ENCODE results near the gene ERMN. TPM values are rescaled to one million over a fixed set of nuclear protein-coding genes. Genes with fewer than 3 reads are reported as not detected.

Gene ERMN
- total RNA-seq, 1 donor from 2014 or later: not detected

GRCh38 chr2:157327621-157328500 lies 2.2 kb upstream of the ERMN start:
- no peak overlapping the region for H3K4me3 Mint-ChIP-seq (ENCODE audit: low read depth)
- TF ChIP-seq CTCF (IDR thresholded peaks at IDR 0.05; ENCODE audit: unreplicated experiment): peak; percentile 88

GRCh38 chr2:157327200-157327599 lies 1.6 kb upstream of the ERMN start:
- DNase-seq (ENCODE audit: low spot score, unreplicated experiment): no peak
- no peak for TF ChIP-seq CTCF (IDR thresholded peaks at IDR 0.05; ENCODE audit: unreplicated experiment)
- no peaks in the 10 kb centered on the region for H3K27me3 Mint-ChIP-seq
- no peaks in the 10 kb centered on the region for H3K9me3 Mint-ChIP-seq (ENCODE audit: low read depth)
- no peaks in the 10 kb centered on the region for H3K36me3 Mint-ChIP-seq (ENCODE audit: insufficient read depth)
- no peak overlapping the region for H3K27ac Mint-ChIP-seq
- H3K4me1 Mint-ChIP-seq (ENCODE audit: low read depth): peaks cover 3% of the 10 kb centered on the region
- H3K4me3 Mint-ChIP-seq (ENCODE audit: low read depth): no peak overlapping the region

More at GRCh38 chr2:157327621-157328500, 2.2 kb upstream of the ERMN start:
- DNase-seq (ENCODE audit: low spot score, unreplicated experiment): peak; percentile 58
- Mint-ChIP-seq H3K9me3 (ENCODE audit: low read depth) (no peaks in the 10 kb centered on the region), H3K27ac (no peak overlapping the region), H3K4me1 (ENCODE audit: low read depth) (peaks cover 3% of the 10 kb centered on the region), H3K27me3 (no peaks in the 10 kb centered on the region), H3K36me3 (ENCODE audit: insufficient read depth) (no peaks in the 10 kb centered on the region)

GRCh38 chr2:157326698-157327097 lies 1.1 kb upstream of the ERMN start:
- peaks cover 3% of the 10 kb centered on the region for H3K4me1 Mint-ChIP-seq (ENCODE audit: low read depth)
- no peaks in the 10 kb centered on the region for H3K9me3 Mint-ChIP-seq (ENCODE audit: low read depth)
- TF ChIP-seq CTCF (IDR thresholded peaks at IDR 0.05; ENCODE audit: unreplicated experiment): no peak
- H3K4me3 Mint-ChIP-seq (ENCODE audit: low read depth): no peak overlapping the region
- H3K27ac Mint-ChIP-seq: no peak overlapping the region
- no peaks in the 10 kb centered on the region for H3K36me3 Mint-ChIP-seq (ENCODE audit: insufficient read depth)
- no peaks in the 10 kb centered on the region for H3K27me3 Mint-ChIP-seq
- DNase-seq (ENCODE audit: low spot score, unreplicated experiment): no peak

- H3K36me3 Mint-ChIP-seq (ENCODE audit: insufficient read depth): no peaks in the 10 kb centered on the region
- no peak for DNase-seq (ENCODE audit: low spot score, unreplicated experiment)
- no peaks in the 10 kb centered on the region for H3K9me3 Mint-ChIP-seq (ENCODE audit: low read depth)
- H3K4me3 Mint-ChIP-seq (ENCODE audit: low read depth): no peak overlapping the region
- H3K27ac Mint-ChIP-seq: no peak overlapping the region
- no peak for TF ChIP-seq CTCF (IDR thresholded peaks at IDR 0.05; ENCODE audit: unreplicated experiment)
- no peaks in the 10 kb centered on the region for H3K27me3 Mint-ChIP-seq
- peaks cover 3% of the 10 kb centered on the region for H3K4me1 Mint-ChIP-seq (ENCODE audit: low read depth)
Observed at GRCh38 chr2:157324331-157324843, 1.2 kb downstream of the ERMN start.

- DNase-seq (ENCODE audit: low spot score, unreplicated experiment): no peak
- Mint-ChIP-seq H3K9me3 (ENCODE audit: low read depth) (no peaks in the 10 kb centered on the region), H3K36me3 (ENCODE audit: insufficient read depth) (no peaks in the 10 kb centered on the region), H3K27me3 (no peaks in the 10 kb centered on the region), H3K27ac (no peak overlapping the region), H3K4me1 (ENCODE audit: low read depth) (no peaks in the 10 kb centered on the region), H3K4me3 (ENCODE audit: low read depth) (no peak overlapping the region)
- no peak for TF ChIP-seq CTCF (IDR thresholded peaks at IDR 0.05; ENCODE audit: unreplicated experiment)
Observed at GRCh38 chr2:157322432-157322831, 3.2 kb downstream of the ERMN start.

All from progenitor cell of endocrine pancreas (in vitro differentiated cells).